IMR-90 (cell line): ENCODE measurements around the gene CRISPLD2. TPM values are rescaled to one million over a fixed set of nuclear protein-coding genes. Genes with fewer than 3 reads are reported as not detected.

Source experiments
- ATAC-seq: fragments of 200-7000 bp; cut with Tn5 transposase; 2 replicates; pipeline ENCODE4 v1.9.1; 2020; ENCODE audit warnings: low read depth, mild to moderate bottlenecking, moderate library complexity
- BruUV-seq: library from RNA; stranded (reverse); fragments of 400-500 nt; replicated peaks from 2 replicates; lab custom pipeline; 2021; lab: Mats Ljungman, UMichigan
- CTCF ChIA-PET: fragments of 300-600 bp; formaldehyde crosslinking; extraction: SDS; loops from one replicate; lab custom pipeline; 2021; ENCODE audit warnings: antibody characterized with exemption; lab: Yijun Ruan, JAX
- POLR2A ChIA-PET: fragments of 300-600 bp; sonication (Branson Sonifier 250); formaldehyde crosslinking; loops from one replicate; lab custom pipeline; 2022; ENCODE audit warnings: antibody characterized with exemption; ENCODE audit not compliant: unreplicated experiment; lab: Charles Lee
- DNase-seq: peaks from one replicate; pipeline ENCODE4 v3.0.0; 2013
- H2AFZ ChIP-seq: replicated peaks from 2 replicates; pipeline ENCODE3; 2013; ENCODE audit warnings: low read length, mild to moderate bottlenecking; ENCODE audit not compliant: poor library complexity
- H2AK5ac ChIP-seq: 2 replicates; pipeline ENCODE4 v1.6.1; 2013; ENCODE audit warnings: low read depth, low read length, inconsistent platforms
- H2AK9ac ChIP-seq: replicated peaks from 2 replicates; pipeline ENCODE3; 2013; ENCODE audit warnings: mild to moderate bottlenecking, low read depth, low read length, moderate library complexity; ENCODE audit not compliant: poor library complexity
- H2BK120ac ChIP-seq: 2 replicates; pipeline ENCODE4 v1.6.1; 2013; ENCODE audit warnings: low read depth, low read length, inconsistent platforms
- H2BK15ac ChIP-seq: 3 replicates; pipeline ENCODE4 v1.6.1; 2013; ENCODE audit warnings: low read depth, low read length, inconsistent platforms
- H2BK20ac ChIP-seq: 2 replicates; pipeline ENCODE4 v1.6.1; 2013; ENCODE audit warnings: low read depth, mild to moderate bottlenecking, inconsistent platforms, low read length, moderate library complexity
- H2BK5ac ChIP-seq: 2 replicates; pipeline ENCODE4 v1.6.1; 2013; ENCODE audit warnings: mild to moderate bottlenecking, low read depth, low read length, inconsistent platforms; ENCODE audit not compliant: poor library complexity, severe bottlenecking
- H3K14ac ChIP-seq: replicated peaks from 2 replicates; pipeline ENCODE4 v1.6.1; 2013; ENCODE audit warnings: low read depth, low read length, inconsistent platforms
- H3K18ac ChIP-seq: 2 replicates; pipeline ENCODE4 v1.6.1; 2013; ENCODE audit warnings: low read depth, low read length, control low read depth
- H3K23ac ChIP-seq: 2 replicates; pipeline ENCODE4 v1.6.1; 2013; ENCODE audit warnings: low read depth, low read length, inconsistent platforms
- H3K27ac ChIP-seq: 2 replicates; pipeline ENCODE4 v1.5.1; 2013; ENCODE audit warnings: mild to moderate bottlenecking, control low read depth, low read length; ENCODE audit not compliant: insufficient read depth
- H3K27me3 ChIP-seq: 2 replicates; pipeline ENCODE4 v1.6.1; 2013; ENCODE audit warnings: low read length; ENCODE audit not compliant: control insufficient read depth, insufficient read depth
- H3K36me3 ChIP-seq: 2 replicates; pipeline ENCODE4 v1.6.1; 2013; ENCODE audit warnings: low read length, mixed read lengths; ENCODE audit not compliant: control insufficient read depth, insufficient read depth
- H3K4ac ChIP-seq: 2 replicates; pipeline ENCODE4 v1.6.1; 2013; ENCODE audit warnings: low read depth, low read length, inconsistent platforms
- H3K4me1 ChIP-seq: 2 replicates; pipeline ENCODE4 v1.6.1; 2013; ENCODE audit warnings: low read length, mixed read lengths; ENCODE audit not compliant: control insufficient read depth, insufficient read depth
- H3K4me2 ChIP-seq: 2 replicates; pipeline ENCODE4 v1.6.1; 2013; ENCODE audit warnings: low read depth, mild to moderate bottlenecking, control low read depth, low read length, moderate library complexity
- H3K4me3 ChIP-seq: 2 replicates; pipeline ENCODE4 v1.5.1; 2013; ENCODE audit warnings: low read depth, mild to moderate bottlenecking, control low read depth, low read length, moderate library complexity; ENCODE audit not compliant: insufficient read depth
- H3K56ac ChIP-seq: 2 replicates; pipeline ENCODE4 v1.6.1; 2013; ENCODE audit warnings: low read length, inconsistent platforms; ENCODE audit not compliant: insufficient read depth; ENCODE audit errors: extremely low read depth
- H3K79me1 ChIP-seq, 2 experiments: 2 replicates each; pipeline ENCODE4 v1.6.1; 2013; ENCODE audit warnings: low read length in 2 of 2, inconsistent platforms in 1 of 2, low read depth in 1 of 2
- H3K9ac ChIP-seq: 2 replicates; pipeline ENCODE4 v1.6.1; 2013; ENCODE audit warnings: low read depth, low read length, control low read depth
- H3K9me1 ChIP-seq: 2 replicates; pipeline ENCODE4 v1.6.1; 2013; ENCODE audit warnings: low read length, inconsistent platforms; ENCODE audit not compliant: insufficient read depth
- H3K9me3 ChIP-seq: 2 replicates; pipeline ENCODE4 v1.6.1; 2013; ENCODE audit warnings: low read length; ENCODE audit not compliant: control insufficient read depth, insufficient read depth
- H4K20me1 ChIP-seq: 2 replicates; pipeline ENCODE4 v1.6.1; 2013; ENCODE audit warnings: low read length, inconsistent platforms; ENCODE audit not compliant: insufficient read depth
- H4K5ac ChIP-seq: 2 replicates; pipeline ENCODE4 v1.6.1; 2013; ENCODE audit warnings: mild to moderate bottlenecking, low read depth, low read length, control low read depth
- H4K8ac ChIP-seq, 2 experiments: 2 replicates each; pipeline ENCODE4 v1.6.1; 2013; ENCODE audit warnings: low read depth in 2 of 2, low read length in 2 of 2, control low read depth in 1 of 2, inconsistent platforms in 1 of 2
- H4K91ac ChIP-seq: 2 replicates; pipeline ENCODE4 v1.6.1; 2013; ENCODE audit warnings: low read depth, low read length, inconsistent platforms; ENCODE audit not compliant: insufficient read depth
- MAZ ChIP-seq: IDR thresholded peaks from 2 replicates; pipeline ENCODE4 v1.6.1; 2012; ENCODE audit warnings: low read depth, mild to moderate bottlenecking, low read length, improper control_type of control experiment, moderate library complexity, borderline replicate concordance
- WGBS, 2 experiments: methylation state at CpG; one replicate each; pipeline versions ENCODE4 v1.1.5 to v1.1.7; 2013; ENCODE audit warnings: missing lambda C conversion rate in 2 of 2; ENCODE audit not compliant: insufficient read length in 1 of 2; ENCODE audit errors: extremely low coverage in 2 of 2; 5-methylcytosine and 5-hydroxymethylcytosine counted together
- dilution Hi-C: fragments of 300-500 bp; cut with HindIII; formaldehyde crosslinking; loops from one replicate; pipeline ENCODE4 v1.14.3; 2018; ENCODE audit warnings: low sequenced_read_pairs; ENCODE audit not compliant: unreplicated experiment
- in situ Hi-C: fragments of 300-500 bp; cut with MboI; formaldehyde crosslinking; loops from 3 replicates; pipeline ENCODE4 v1.14.3; 2019; ENCODE audit warnings: low sequenced_read_pairs, inconsistent platforms, mixed read lengths
- intact Hi-C: fragments of 100-400 bp; cut with micrococcal nuclease; formaldehyde crosslinking; loops from 2 replicates; pipeline ENCODE4 v1.10.0; 2022
- polyA plus RNA-seq, 3 experiments: library from polyadenylated mRNA; depleted of rRNA; stranded (reverse); fragments of >200 nt; gene quantifications; 2 replicates each; pipeline ENCODE4 v1.2.3, GENCODE V29; 2012; ENCODE audit warnings: low replicate concordance in 1 of 3
- total RNA-seq: library from RNA; depleted of rRNA; stranded (reverse); fragments of >200 nt; gene quantifications from 2 replicates; pipeline ENCODE4 v1.2.3, GENCODE V29; 2012; rRNA removed
- TF ChIP-seq, protein P1 (sequence below): fragments of 150-350 bp; IDR thresholded peaks from 2 replicates; pipeline ENCODE4 v1.6.1; 2017; ENCODE audit warnings: mild to moderate bottlenecking, antibody characterized with exemption, low read length, low read depth

The CRISPLD2 gene
- total and polyA plus RNA-seq, 2 of the 4 experiments (the other 2 are of a cell fraction), result 23.1 to 37.5 TPM

DNA sequence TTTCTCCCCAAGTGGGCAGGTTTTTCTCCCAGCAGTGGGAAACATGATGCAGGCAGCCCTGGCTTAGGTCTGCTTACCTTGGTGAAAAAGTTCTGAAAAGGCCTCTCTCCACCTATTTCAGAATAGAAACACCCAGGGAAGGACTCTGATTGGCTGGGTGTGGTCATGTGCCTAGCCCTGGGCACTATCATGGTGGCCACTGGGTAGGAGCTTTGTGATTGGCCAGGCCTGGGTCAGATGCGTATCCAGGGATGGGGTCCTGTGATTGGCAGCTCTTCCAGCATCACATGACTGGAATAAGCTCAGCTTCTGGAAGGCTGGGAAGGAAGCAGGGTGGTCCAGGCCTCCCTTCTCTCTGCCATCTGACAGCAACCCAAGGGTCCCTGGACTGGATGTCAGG is 138.0 kb downstream of the CRISPLD2 start:
- Histone ChIP-seq H3K9me1 (no peaks in the 10 kb centered on the region), H2BK5ac (no peak overlapping the region), H2AFZ (no peak overlapping the region), H3K36me3 (no peaks in the 10 kb centered on the region), H4K20me1 (no peaks in the 10 kb centered on the region; the same call in 1 of the 2 replicates), H3K4me2 (no peak overlapping the region), H3K9ac (no peak overlapping the region), H4K5ac (no peak overlapping the region), H3K18ac (no peak overlapping the region), H2BK120ac (no peak overlapping the region), H3K23ac (no peak overlapping the region), H3K4me1 (peaks cover 2% of the 10 kb centered on the region; the same call in 1 of the 2 replicates), H2BK20ac (no peak overlapping the region), H2BK15ac (no peak overlapping the region), H3K27ac (no peak overlapping the region), H4K8ac (no peak overlapping the region), H3K27me3 (peaks cover 3% of the 10 kb centered on the region; the same call in 1 of the 2 replicates), H2AK5ac (no peak overlapping the region), H4K91ac (no peak overlapping the region), H3K4me3 (no peak overlapping the region), H3K56ac (no peak overlapping the region), H3K9me3 (no peaks in the 10 kb centered on the region), H3K14ac (no peak overlapping the region), H3K4ac (no peak overlapping the region), H2AK9ac (peak overlapping the region; percentile 2), H3K79me1 (no peaks in the 10 kb centered on the region)
- intact Hi-C loops, result no loop called here
- in situ Hi-C loops, result loop anchor here (25.0 kb wide), 1 partner anchor 320 kb away; the partner anchor contains the start of gene KLHL36
- BruUV-seq, result no TSS peak
- WGBS, 2 experiments, result 100% methylated on average over 1 of the region's 1 CpG; no CpG with 5 or more reads in 1 of the 2 experiments
- CTCF ChIA-PET, result no interaction called here
- no peak for TF ChIP-seq MAZ
- TF ChIP-seq, protein P1, sequence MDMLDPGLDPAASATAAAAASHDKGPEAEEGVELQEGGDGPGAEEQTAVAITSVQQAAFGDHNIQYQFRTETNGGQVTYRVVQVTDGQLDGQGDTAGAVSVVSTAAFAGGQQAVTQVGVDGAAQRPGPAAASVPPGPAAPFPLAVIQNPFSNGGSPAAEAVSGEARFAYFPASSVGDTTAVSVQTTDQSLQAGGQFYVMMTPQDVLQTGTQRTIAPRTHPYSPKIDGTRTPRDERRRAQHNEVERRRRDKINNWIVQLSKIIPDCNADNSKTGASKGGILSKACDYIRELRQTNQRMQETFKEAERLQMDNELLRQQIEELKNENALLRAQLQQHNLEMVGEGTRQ, result peak; percentile 57
- no peak for ATAC-seq
- POLR2A ChIA-PET, result no interaction called here
- DNase-seq, result no peak
- dilution Hi-C loops, result no loop called here

Other genes with a start within 250 kb of the CRISPLD2 start
- gene COTL1, start 201.9 kb upstream of the CRISPLD2 start, total RNA-seq, result 144 and 166 TPM in 2 replicates
- gene COTL1, start 201.9 kb upstream of the CRISPLD2 start, polyA plus RNA-seq (2012; rRNA removed), result 258 and 270 TPM in 2 replicates
- 45.9 and 50.3 TPM in 2 replicates for gene KLHL36, start 171.5 kb upstream of the CRISPLD2 start, total RNA-seq
- 46.3 and 48.9 TPM in 2 replicates for gene KLHL36, start 171.5 kb upstream of the CRISPLD2 start, polyA plus RNA-seq (2012; rRNA removed)
- gene USP10, start 120.0 kb upstream of the CRISPLD2 start, total RNA-seq, result 54.3 and 61.9 TPM in 2 replicates
- gene USP10, start 120.0 kb upstream of the CRISPLD2 start, polyA plus RNA-seq (2012; rRNA removed), result 79.0 and 85.5 TPM in 2 replicates
- 80.1 and 81.1 TPM in 2 replicates for gene ZDHHC7, start 191.6 kb downstream of the CRISPLD2 start, total RNA-seq
- 97.1 and 104 TPM in 2 replicates for gene ZDHHC7, start 191.6 kb downstream of the CRISPLD2 start, polyA plus RNA-seq (2012; rRNA removed)
- gene KIAA0513, start 207.8 kb downstream of the CRISPLD2 start, total RNA-seq, result 9.5 and 10.3 TPM in 2 replicates
- gene KIAA0513, start 207.8 kb downstream of the CRISPLD2 start, polyA plus RNA-seq (2012; rRNA removed), result 9.5 and 11.4 TPM in 2 replicates